GM12874 (cell line): ENCODE measurements around the gene YEATS4.

ENCODE experiments used
- TF ChIP-seq, protein P1 (sequence below): IDR thresholded peaks from 2 replicates; pipeline ENCODE4 v1.5.1; 2011; ENCODE audit warnings: low read depth, mild to moderate bottlenecking, control low read depth, low read length, moderate library complexity; ENCODE audit not compliant: insufficient read depth

YEATS4 gene

DNA sequence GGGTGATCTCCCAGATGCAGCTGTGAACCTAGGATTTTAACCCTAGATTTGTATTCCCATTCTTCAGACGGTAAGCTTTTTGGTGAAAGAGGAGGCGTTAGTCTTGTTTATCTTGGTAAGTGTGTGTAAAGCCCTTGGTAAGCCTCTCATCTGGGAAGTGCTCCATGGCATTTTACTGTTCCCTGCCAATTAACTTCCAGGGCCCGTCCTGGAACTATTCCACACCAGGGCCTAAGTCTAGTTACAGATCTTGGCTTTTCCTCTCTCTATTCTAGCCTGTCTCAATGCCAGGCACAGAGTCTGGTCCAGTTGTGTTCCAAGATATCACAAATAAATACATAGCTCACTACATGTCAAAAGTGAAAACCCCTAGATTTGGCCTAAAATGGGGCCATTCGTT lies 42.4 kb downstream of the YEATS4 start:
- TF ChIP-seq, protein P1, sequence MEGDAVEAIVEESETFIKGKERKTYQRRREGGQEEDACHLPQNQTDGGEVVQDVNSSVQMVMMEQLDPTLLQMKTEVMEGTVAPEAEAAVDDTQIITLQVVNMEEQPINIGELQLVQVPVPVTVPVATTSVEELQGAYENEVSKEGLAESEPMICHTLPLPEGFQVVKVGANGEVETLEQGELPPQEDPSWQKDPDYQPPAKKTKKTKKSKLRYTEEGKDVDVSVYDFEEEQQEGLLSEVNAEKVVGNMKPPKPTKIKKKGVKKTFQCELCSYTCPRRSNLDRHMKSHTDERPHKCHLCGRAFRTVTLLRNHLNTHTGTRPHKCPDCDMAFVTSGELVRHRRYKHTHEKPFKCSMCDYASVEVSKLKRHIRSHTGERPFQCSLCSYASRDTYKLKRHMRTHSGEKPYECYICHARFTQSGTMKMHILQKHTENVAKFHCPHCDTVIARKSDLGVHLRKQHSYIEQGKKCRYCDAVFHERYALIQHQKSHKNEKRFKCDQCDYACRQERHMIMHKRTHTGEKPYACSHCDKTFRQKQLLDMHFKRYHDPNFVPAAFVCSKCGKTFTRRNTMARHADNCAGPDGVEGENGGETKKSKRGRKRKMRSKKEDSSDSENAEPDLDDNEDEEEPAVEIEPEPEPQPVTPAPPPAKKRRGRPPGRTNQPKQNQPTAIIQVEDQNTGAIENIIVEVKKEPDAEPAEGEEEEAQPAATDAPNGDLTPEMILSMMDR = no peak

DNA sequence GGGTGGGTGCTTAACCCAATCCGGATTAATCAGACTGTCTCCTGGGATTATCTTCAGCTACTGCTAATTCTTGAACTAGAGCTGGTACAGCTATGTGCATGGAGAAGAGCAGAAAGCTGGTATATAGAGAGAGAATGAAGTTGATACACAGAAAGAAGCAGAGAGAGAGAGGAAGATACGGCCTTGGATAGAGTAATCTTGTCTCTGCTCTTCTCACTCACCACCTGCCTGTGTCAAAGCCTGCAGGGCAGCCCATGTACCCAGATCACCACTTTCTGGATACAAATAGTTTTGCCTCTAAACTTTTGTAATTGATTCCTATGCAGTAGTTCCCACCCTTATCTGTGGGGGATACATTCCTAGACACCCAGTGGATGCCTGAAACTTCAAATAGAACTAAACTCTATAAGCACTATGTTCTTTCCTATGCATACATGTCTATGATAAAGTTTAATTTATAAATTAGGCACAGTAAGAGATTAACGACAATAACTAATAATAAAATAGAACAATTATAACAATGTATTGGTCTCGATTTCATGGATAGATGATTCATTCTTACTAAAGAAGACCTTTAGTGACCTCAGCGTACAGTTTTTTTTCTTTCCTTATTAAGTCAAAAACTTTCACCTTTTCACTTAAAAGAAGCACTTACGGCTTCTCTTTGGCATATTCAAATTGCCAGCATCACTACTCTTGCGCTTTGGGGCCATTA lies 45.5 kb downstream of the YEATS4 start:
- TF ChIP-seq, protein P1 = no peak

DNA sequence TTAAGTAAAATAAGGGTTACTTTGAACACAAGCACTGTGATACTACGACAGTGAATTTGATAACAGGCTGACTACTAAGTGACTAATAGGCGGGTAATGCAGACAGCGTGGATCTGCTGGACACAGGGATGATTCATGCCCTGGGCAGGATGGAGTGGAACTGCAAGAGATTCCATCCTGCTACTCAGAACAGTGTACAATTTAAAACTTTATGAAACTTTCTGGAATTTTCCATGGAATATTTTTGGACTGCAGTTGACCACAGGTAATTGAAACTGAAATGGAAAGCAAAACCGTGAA lies 46.0 kb downstream of the YEATS4 start:
- TF ChIP-seq, protein P1 = no peak

GRCh38 chr12:69406217-69406616 lies 46.7 kb downstream of the YEATS4 start:
- TF ChIP-seq, protein P1 = no peak

- TF ChIP-seq, protein P1 = no peak
Measured at GRCh38 chr12:69410571-69410970, 51.0 kb downstream of the YEATS4 start.

DNA sequence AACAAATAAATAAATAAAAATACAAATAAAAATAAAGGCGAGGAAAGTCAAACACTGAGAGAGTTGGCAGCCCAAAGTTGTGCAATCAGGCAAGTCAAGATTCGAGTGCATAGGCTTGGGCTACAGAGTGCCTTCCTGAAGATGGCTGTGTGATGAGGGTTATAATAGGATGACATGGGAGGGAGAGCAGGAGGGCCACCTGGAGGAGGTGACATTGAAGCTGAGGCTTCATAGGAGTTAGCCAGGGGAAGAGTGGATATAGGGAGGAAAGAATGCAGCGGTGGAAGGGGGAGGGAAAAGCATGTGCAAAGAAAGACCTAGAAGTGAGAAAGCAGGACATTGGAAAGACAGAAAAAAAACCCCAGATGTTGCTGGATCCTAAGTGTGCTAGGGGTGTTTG lies 53.1 kb downstream of the YEATS4 start:
- TF ChIP-seq, protein P1 = no peak

DNA sequence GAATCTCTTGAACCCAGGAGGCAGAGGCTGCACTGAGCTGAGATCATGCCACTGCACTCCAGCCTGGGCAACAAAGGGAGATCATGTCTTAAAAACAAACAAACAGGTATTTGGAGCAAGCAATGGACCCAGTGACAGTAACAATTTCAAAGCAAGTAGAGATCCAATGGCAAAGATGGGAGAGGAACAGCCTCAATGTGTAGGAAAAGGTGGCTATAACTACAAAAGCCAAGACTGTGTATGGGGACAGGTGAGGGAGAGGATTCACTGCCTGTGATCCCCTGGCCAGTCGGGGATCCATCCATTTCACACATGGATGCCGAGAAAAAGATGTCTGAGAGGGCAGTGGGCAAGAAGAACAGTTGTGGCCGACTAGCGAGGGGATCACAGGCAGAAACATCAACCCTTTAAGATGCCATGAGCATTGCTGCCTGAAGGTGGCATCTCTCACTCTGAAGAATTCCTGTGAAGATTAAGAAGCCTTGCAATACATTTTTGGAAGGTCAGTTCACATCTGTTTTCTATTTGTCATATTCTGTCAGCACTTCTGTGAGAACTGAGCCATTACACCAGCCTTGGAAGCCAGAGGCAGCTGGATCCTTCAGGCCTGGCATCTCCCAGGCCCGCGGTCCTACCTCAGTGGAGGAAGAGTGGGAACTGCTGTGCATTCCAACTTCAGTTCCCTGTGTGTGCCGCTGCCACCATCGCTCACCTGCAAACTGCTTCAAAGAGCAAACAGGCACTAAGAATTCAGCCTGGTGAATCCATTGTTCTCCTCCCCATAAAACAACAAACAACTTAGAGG lies 56.1 kb downstream of the YEATS4 start:
- TF ChIP-seq, protein P1 = peak; percentile 50
